Right lobe of liver (tissue), 4 donors: ENCODE data around the gene CUEDC2.

Source experiments
- POLR2A ChIP-seq: fragments of 450-650 bp; IDR thresholded peaks from one replicate; pipeline ENCODE4 v1.6.1; 2017; ENCODE audit warnings: antibody characterized with exemption, mild to moderate bottlenecking
- TF ChIP-seq, protein P1 (sequence below), 4 donors: fragments of 200-600 bp in 3 of 4; fragments of 450-650 bp in 1 of 4; IDR thresholded peaks; one replicate each; pipeline versions ENCODE4 v1.5.1 to v1.8.0; 2016 to 2022; ENCODE audit warnings: antibody characterized with exemption in 4 of 4, mild to moderate bottlenecking in 2 of 4
- donor health status: DM: no; HTN: no; CAD: no.
- donor health status: DM: no; HTN: no; CAD: no.
- donor health status: DM: no; HTN: yes; CAD: no.

DNA sequence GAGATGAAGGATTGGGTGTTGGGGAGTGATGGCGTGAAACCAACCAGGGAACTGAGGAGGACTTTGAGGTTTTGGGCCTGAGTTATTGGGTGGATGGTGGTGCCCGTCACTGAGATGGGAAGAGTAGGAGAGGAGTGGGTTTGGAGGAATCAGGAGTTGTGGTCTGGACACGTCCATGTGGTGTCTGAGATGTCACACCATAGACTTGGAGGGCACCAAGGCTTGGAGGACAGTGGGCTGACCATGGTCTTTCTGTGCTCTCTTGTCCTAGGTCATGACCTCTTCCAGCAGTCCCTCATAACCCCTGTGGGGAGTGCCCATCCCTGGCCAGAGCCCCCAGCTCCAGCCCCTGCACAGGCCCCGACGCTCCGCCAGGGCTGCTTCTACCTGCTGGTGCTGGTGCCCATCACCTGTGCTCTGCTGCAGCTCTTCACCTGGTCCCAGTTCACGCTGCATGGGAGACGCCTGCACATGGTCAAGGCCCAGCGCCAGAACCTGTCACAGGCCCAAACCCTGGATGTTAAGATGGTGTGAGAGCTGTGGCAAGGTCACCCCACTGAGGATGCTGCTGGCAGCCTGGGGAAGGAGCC, 43.2 kb upstream of the CUEDC2 start:
- TF ChIP-seq, protein P1, sequence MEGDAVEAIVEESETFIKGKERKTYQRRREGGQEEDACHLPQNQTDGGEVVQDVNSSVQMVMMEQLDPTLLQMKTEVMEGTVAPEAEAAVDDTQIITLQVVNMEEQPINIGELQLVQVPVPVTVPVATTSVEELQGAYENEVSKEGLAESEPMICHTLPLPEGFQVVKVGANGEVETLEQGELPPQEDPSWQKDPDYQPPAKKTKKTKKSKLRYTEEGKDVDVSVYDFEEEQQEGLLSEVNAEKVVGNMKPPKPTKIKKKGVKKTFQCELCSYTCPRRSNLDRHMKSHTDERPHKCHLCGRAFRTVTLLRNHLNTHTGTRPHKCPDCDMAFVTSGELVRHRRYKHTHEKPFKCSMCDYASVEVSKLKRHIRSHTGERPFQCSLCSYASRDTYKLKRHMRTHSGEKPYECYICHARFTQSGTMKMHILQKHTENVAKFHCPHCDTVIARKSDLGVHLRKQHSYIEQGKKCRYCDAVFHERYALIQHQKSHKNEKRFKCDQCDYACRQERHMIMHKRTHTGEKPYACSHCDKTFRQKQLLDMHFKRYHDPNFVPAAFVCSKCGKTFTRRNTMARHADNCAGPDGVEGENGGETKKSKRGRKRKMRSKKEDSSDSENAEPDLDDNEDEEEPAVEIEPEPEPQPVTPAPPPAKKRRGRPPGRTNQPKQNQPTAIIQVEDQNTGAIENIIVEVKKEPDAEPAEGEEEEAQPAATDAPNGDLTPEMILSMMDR (IDR thresholded peaks at IDR 0.05), result no peak
- no peak for TF ChIP-seq POLR2A
